ENCODE measurements around the gene CMIP. TPM values are rescaled to one million over a fixed set of nuclear protein-coding genes. Genes with fewer than 3 reads are reported as not detected.

CMIP gene
- total RNA-seq, 3 donors from 2014 or later = 73.3 to 127 (median 79.8) TPM

GRCh38 chr16:81593481-81593880 is 148.9 kb downstream of the CMIP start:
- intact Hi-C loops (cut with DNase I, micrococcal nuclease) = no loop called here
- no peaks in the 10 kb centered on the region for H3K9me3 ChIP-seq
- DNase-seq (no peak), ATAC-seq (no peak)
- H3K36me3 ChIP-seq (ENCODE audit: low read depth) = no peaks in the 10 kb centered on the region
- no peak overlapping the region for H3K4me3 ChIP-seq
- H3K4me1 ChIP-seq (ENCODE audit: low read depth) = peaks cover 26% of the 10 kb centered on the region
- TF ChIP-seq CTCF (IDR thresholded peaks at IDR 0.05) = no peak

- no peak for TF ChIP-seq CTCF (IDR thresholded peaks at IDR 0.05)
- Histone ChIP-seq H3K9me3 (no peaks in the 10 kb centered on the region), H3K4me1 (ENCODE audit: low read depth) (peaks cover 26% of the 10 kb centered on the region), H3K4me3 (no peak overlapping the region), H3K36me3 (ENCODE audit: low read depth) (no peaks in the 10 kb centered on the region)
- ATAC-seq (no peak), DNase-seq (no peak)
- intact Hi-C loops (cut with DNase I, micrococcal nuclease) = no loop called here
Observed at GRCh38 chr16:81595629-81596292, 151.2 kb downstream of the CMIP start.

- ATAC-seq (peak; percentile 71), DNase-seq (peak in 1 of 3 donors; percentile 27)
- Histone ChIP-seq H3K4me1 (ENCODE audit: low read depth) (peaks cover 18% of the 10 kb centered on the region), H3K36me3 (ENCODE audit: low read depth) (no peaks in the 10 kb centered on the region), H3K9me3 (no peaks in the 10 kb centered on the region), H3K4me3 (no peak overlapping the region)
- intact Hi-C loops (cut with DNase I, micrococcal nuclease) = no loop called here
- no peak for TF ChIP-seq CTCF (IDR thresholded peaks at IDR 0.05)
Observed at GRCh38 chr16:81597079-81597658, 152.6 kb downstream of the CMIP start.

- DNase-seq (no peak), ATAC-seq (no peak)
- Histone ChIP-seq H3K4me3 (no peak overlapping the region), H3K9me3 (no peaks in the 10 kb centered on the region), H3K36me3 (ENCODE audit: low read depth) (no peaks in the 10 kb centered on the region), H3K4me1 (ENCODE audit: low read depth) (peaks cover 9% of the 10 kb centered on the region)
- intact Hi-C loops (cut with DNase I, micrococcal nuclease) = no loop called here
- TF ChIP-seq CTCF (IDR thresholded peaks at IDR 0.05) = no peak
Observed at GRCh38 chr16:81598083-81598482, 153.5 kb downstream of the CMIP start.

GRCh38 chr16:81599034-81599744 is 154.6 kb downstream of the CMIP start:
- ATAC-seq (no peak), DNase-seq (no peak)
- Histone ChIP-seq H3K36me3 (ENCODE audit: low read depth) (no peaks in the 10 kb centered on the region), H3K4me3 (no peak overlapping the region), H3K4me1 (ENCODE audit: low read depth) (peaks cover 8% of the 10 kb centered on the region), H3K9me3 (no peaks in the 10 kb centered on the region)
- intact Hi-C loops (cut with DNase I, micrococcal nuclease) = no loop called here
- TF ChIP-seq CTCF (IDR thresholded peaks at IDR 0.05) = no peak

Measured in mucosa of descending colon (tissue), 3 donors.